C4-2B (cell line): ENCODE results near the gene GCHFR.

Experiments used
- CTCF ChIP-seq: fragments of 450-650 bp; conservative IDR thresholded peaks from 2 replicates; pipeline ENCODE4 v1.5.1; 2017; ENCODE audit warnings: mild to moderate bottlenecking
- ZFX ChIP-seq: fragments of 450-650 bp; IDR thresholded peaks from 2 replicates; pipeline ENCODE4 v1.6.1; 2017

DNA sequence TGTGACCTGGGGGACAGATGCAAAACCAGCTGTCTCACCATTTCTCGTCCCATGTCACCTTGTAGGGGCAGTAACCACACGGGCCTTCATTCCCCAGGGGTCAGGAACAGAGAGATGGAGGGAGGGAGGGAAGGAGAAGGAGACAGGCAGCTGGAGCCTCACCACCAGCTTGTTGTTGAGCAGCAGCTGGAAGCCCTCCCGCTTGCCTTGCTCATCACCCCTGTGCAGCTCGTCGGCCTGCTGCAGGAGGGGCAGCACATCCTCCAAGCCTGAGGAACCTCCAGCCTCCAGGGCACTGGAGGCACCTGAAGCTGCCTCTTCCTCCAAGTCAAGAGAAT is 19.1 kb upstream of the GCHFR start:
- TF ChIP-seq CTCF = no peak
- TF ChIP-seq ZFX = no peak
